Measurements from ENCODE around the gene CCDC121.

CCDC121 gene

GRCh38 chr2:27628767-27629709 is at the start of gene CCDC121, which contains the start of gene GPN1:
CCDC121 (minus strand) TSS chr2:27629012; CDS start chr2:27627799, 1,213 bp downstream.
GPN1 (plus strand) TSS chr2:27629050; CDS start chr2:27629059, 9 bp downstream.
- peak; percentile 86 for DNase-seq

GRCh38 chr2:27672723-27673486 is 44.1 kb upstream of the CCDC121 start:
- no peak for DNase-seq

GRCh38 chr2:27671235-27671634 is 42.4 kb upstream of the CCDC121 start:
- no peak for DNase-seq

GRCh38 chr2:27667446-27667845 is 38.6 kb upstream of the CCDC121 start:
- DNase-seq, result no peak

GRCh38 chr2:27664622-27665363 is 36.0 kb upstream of the CCDC121 start:
- no peak for DNase-seq

- DNase-seq, result no peak
Measured at GRCh38 chr2:27664154-27664574, 35.4 kb upstream of the CCDC121 start.

GRCh38 chr2:27663285-27664153 is 34.7 kb upstream of the CCDC121 start, which contains the start of the genes SLC4A1AP and SUPT7L:
SLC4A1AP (plus strand) TSS chr2:27663889; CDS start chr2:27663915, 26 bp downstream.
SUPT7L (minus strand) TSS chr2:27663614; CDS start chr2:27662192, 1,422 bp downstream.
- DNase-seq, result peak; percentile 94

GRCh38 chr2:27661371-27661770 is 32.6 kb upstream of the CCDC121 start:
- DNase-seq, result no peak

- DNase-seq, result no peak
Measured at GRCh38 chr2:27655155-27655951, 26.5 kb upstream of the CCDC121 start.

GRCh38 chr2:27653397-27653796 is 24.6 kb upstream of the CCDC121 start:
- DNase-seq, result no peak

GRCh38 chr2:27652790-27653189 is 24.0 kb upstream of the CCDC121 start:
- DNase-seq, result no peak

- DNase-seq, result no peak
Measured at GRCh38 chr2:27652341-27652740, 23.5 kb upstream of the CCDC121 start.

- DNase-seq, result no peak
Measured at GRCh38 chr2:27651056-27651455, 22.2 kb upstream of the CCDC121 start.

GRCh38 chr2:27647737-27648136 is 18.9 kb upstream of the CCDC121 start:
- DNase-seq, result no peak

- DNase-seq, result no peak
Measured at GRCh38 chr2:27647289-27647688, 18.5 kb upstream of the CCDC121 start.

GRCh38 chr2:27645197-27645596 is 16.4 kb upstream of the CCDC121 start:
- DNase-seq, result no peak

GRCh38 chr2:27640722-27641245 is 12.0 kb upstream of the CCDC121 start:
- no peak for DNase-seq

GRCh38 chr2:27638709-27639108 is 9.9 kb upstream of the CCDC121 start:
- DNase-seq, result no peak

- no peak for DNase-seq
Measured at GRCh38 chr2:27638037-27638637, 9.3 kb upstream of the CCDC121 start.

GRCh38 chr2:27636766-27637165 is 8.0 kb upstream of the CCDC121 start:
- DNase-seq, result no peak

Measured in DMS79 treated with DMSO at 0.1 percent for 48 hours (cell line).